Measurements from ENCODE around the gene MTUS2. TPM values are rescaled to one million over a fixed set of nuclear protein-coding genes. Genes with fewer than 3 reads are reported as not detected.

MTUS2 gene
- total RNA-seq, 1 experiment from 2014 or later, result 1.7 TPM

DNA sequence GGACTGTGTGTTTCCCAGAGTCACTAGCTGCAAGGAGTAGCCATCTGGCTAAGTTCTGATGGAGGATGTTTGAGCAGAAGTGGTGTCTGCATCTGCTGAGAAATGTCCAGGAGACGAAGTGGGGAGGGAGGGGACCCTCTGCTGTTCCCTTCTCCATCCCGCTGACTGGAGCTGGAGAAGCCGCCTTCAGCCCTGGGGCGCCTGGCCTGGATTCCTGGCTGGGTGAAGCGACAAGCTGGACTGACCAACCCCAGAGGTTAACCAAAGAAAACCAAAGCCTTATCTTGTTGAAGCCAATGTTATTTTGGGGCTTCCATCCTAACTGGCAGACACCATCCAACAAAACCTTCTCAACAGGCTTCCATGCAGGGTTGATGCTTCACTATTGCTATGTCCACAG is 707.8 kb downstream of the MTUS2 start:
- Histone ChIP-seq H3K4me1 (no peaks in the 10 kb centered on the region), H3K4me3 (ENCODE audit: low read depth, low read length) (no peak overlapping the region), H3K27me3 (replicated peaks; ENCODE audit: control insufficient read depth, insufficient read depth, low read length) (no peaks in the 10 kb centered on the region), H3K9me3 (no peaks in the 10 kb centered on the region), H3K36me3 (ENCODE audit: control insufficient read depth, insufficient read depth, low read length) (peaks cover 2% of the 10 kb centered on the region; the same call in 1 of the 2 replicates)
- H3K4me1 Mint-ChIP-seq (ENCODE audit: low read depth, unreplicated experiment), result no peaks in the 10 kb centered on the region
- no peaks in the 10 kb centered on the region for H3K27me3 Mint-ChIP-seq (ENCODE audit: insufficient read depth, unreplicated experiment)
- CTCF ChIA-PET, result no interaction called here
- POLR2A ChIA-PET, result no interaction called here
- TF ChIP-seq, protein P1, sequence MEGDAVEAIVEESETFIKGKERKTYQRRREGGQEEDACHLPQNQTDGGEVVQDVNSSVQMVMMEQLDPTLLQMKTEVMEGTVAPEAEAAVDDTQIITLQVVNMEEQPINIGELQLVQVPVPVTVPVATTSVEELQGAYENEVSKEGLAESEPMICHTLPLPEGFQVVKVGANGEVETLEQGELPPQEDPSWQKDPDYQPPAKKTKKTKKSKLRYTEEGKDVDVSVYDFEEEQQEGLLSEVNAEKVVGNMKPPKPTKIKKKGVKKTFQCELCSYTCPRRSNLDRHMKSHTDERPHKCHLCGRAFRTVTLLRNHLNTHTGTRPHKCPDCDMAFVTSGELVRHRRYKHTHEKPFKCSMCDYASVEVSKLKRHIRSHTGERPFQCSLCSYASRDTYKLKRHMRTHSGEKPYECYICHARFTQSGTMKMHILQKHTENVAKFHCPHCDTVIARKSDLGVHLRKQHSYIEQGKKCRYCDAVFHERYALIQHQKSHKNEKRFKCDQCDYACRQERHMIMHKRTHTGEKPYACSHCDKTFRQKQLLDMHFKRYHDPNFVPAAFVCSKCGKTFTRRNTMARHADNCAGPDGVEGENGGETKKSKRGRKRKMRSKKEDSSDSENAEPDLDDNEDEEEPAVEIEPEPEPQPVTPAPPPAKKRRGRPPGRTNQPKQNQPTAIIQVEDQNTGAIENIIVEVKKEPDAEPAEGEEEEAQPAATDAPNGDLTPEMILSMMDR (IDR thresholded peaks at IDR 0.05; ENCODE audit: insufficient read depth in 1 of 2, low read depth in 1 of 2, low read length in 1 of 2, severe bottlenecking in 1 of 2, unreplicated experiment in 1 of 2), result no peak
- no TSS peak for BruUV-seq (replicated peaks)
- no peak for DNase-seq
- intact Hi-C loops (cut with micrococcal nuclease; ENCODE audit: unreplicated experiment), result no loop called here
- no peaks in the 10 kb centered on the region for H3K9me3 Mint-ChIP-seq (ENCODE audit: unreplicated experiment)
- no peak overlapping the region for H3K27ac Mint-ChIP-seq (ENCODE audit: unreplicated experiment)
- H3K36me3 Mint-ChIP-seq (ENCODE audit: insufficient read depth, unreplicated experiment), result peaks cover 94% of the 10 kb centered on the region
- no peak overlapping the region for H3K4me3 Mint-ChIP-seq (ENCODE audit: unreplicated experiment)

DNA sequence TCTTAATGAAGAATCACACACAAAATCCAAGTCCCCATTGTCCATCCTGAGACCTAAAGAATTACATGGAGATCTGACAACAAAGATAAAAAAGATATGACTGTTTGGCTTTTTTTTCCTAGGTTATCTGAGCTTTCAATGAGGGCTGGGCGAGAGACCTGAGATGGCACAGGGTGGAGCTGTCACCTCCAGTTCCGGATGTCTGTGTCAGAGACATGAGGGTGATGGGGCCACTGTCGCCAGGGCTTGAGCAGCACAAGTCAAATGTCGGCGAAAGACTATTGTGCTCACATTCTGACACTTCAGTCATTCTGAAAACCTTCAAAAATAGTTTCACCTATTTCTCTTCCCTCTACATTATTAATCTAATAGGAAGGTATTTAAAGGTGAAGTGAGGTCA is 709.6 kb downstream of the MTUS2 start:
- H3K27me3 Mint-ChIP-seq (ENCODE audit: insufficient read depth, unreplicated experiment), result no peaks in the 10 kb centered on the region
- H3K4me3 Mint-ChIP-seq (ENCODE audit: unreplicated experiment), result no peak overlapping the region
- ChIA-PET POLR2A (no interaction called here), CTCF (interaction anchor here (0.5 kb wide), 1 partner anchor 15 kb away, joined by 3 read pairs; no protein-coding TSS in a partner anchor)
- H3K27me3 ChIP-seq (replicated peaks; ENCODE audit: control insufficient read depth, insufficient read depth, low read length), result no peaks in the 10 kb centered on the region
- H3K36me3 Mint-ChIP-seq (ENCODE audit: insufficient read depth, unreplicated experiment), result peaks cover 96% of the 10 kb centered on the region
- no peaks in the 10 kb centered on the region for H3K9me3 ChIP-seq
- H3K4me1 ChIP-seq, result no peaks in the 10 kb centered on the region
- TF ChIP-seq, protein P1 (IDR thresholded peaks at IDR 0.05; ENCODE audit: insufficient read depth in 1 of 2, low read depth in 1 of 2, low read length in 1 of 2, severe bottlenecking in 1 of 2, unreplicated experiment in 1 of 2), result no peak
- intact Hi-C loops (cut with micrococcal nuclease; ENCODE audit: unreplicated experiment), result no loop called here
- H3K36me3 ChIP-seq (ENCODE audit: control insufficient read depth, insufficient read depth, low read length), result peaks cover 2% of the 10 kb centered on the region; the same call in 1 of the 2 replicates
- no peaks in the 10 kb centered on the region for H3K9me3 Mint-ChIP-seq (ENCODE audit: unreplicated experiment)
- H3K4me3 ChIP-seq (ENCODE audit: low read depth, low read length), result no peak overlapping the region
- no peak for DNase-seq
- H3K4me1 Mint-ChIP-seq (ENCODE audit: low read depth, unreplicated experiment), result no peaks in the 10 kb centered on the region
- no peak overlapping the region for H3K27ac Mint-ChIP-seq (ENCODE audit: unreplicated experiment)
- BruUV-seq (replicated peaks), result no TSS peak

DNA sequence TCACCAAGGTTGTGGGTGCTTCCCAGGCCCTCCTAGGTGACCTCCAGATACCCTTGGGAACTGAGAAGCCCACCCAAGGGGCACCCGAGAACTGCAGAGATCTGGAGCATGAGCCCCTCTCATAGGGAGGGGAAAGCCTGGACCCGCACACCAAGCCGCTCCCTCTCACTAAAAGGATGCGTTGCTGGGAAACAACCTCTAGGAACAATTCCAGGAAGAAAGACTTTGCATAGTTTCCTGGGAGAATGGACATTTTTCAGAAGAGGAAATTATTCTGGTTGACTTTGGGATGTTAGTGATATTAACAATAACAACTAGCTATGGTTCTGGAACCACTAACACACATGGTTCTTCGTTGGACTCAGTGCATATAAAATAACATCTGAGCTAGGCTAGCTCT is 710.8 kb downstream of the MTUS2 start:
- Mint-ChIP-seq H3K9me3 (ENCODE audit: unreplicated experiment) (no peaks in the 10 kb centered on the region), H3K27ac (ENCODE audit: unreplicated experiment) (no peak overlapping the region), H3K36me3 (ENCODE audit: insufficient read depth, unreplicated experiment) (peaks cover 95% of the 10 kb centered on the region), H3K4me1 (ENCODE audit: low read depth, unreplicated experiment) (no peaks in the 10 kb centered on the region), H3K4me3 (ENCODE audit: unreplicated experiment) (no peak overlapping the region), H3K27me3 (ENCODE audit: insufficient read depth, unreplicated experiment) (no peaks in the 10 kb centered on the region)
- ChIA-PET POLR2A (no interaction called here), CTCF (no interaction called here)
- Histone ChIP-seq H3K9me3 (no peaks in the 10 kb centered on the region), H3K4me1 (no peaks in the 10 kb centered on the region), H3K4me3 (ENCODE audit: low read depth, low read length) (no peak overlapping the region), H3K27me3 (replicated peaks; ENCODE audit: control insufficient read depth, insufficient read depth, low read length) (no peaks in the 10 kb centered on the region), H3K36me3 (ENCODE audit: control insufficient read depth, insufficient read depth, low read length) (peaks cover 2% of the 10 kb centered on the region; the same call in 1 of the 2 replicates)
- TF ChIP-seq, protein P1 (IDR thresholded peaks at IDR 0.05; ENCODE audit: insufficient read depth in 1 of 2, low read depth in 1 of 2, low read length in 1 of 2, severe bottlenecking in 1 of 2, unreplicated experiment in 1 of 2), result no peak
- no peak for DNase-seq
- no TSS peak for BruUV-seq (replicated peaks)
- intact Hi-C loops (cut with micrococcal nuclease; ENCODE audit: unreplicated experiment), result no loop called here
